ENCODE measurements around the gene CERS6. TPM values are rescaled to one million over a fixed set of nuclear protein-coding genes. Genes with fewer than 3 reads are reported as not detected.

The CERS6 gene
- total RNA-seq, 2 donors from 2014 or later = 13.7 to 15.8 TPM

- Histone ChIP-seq H3K36me3 (no peaks in the 10 kb centered on the region), H3K4me3 (no peak overlapping the region), H3K4me1 (ENCODE audit: control insufficient read depth in 1 of 2, low read depth in 2 of 2) (no peaks in the 10 kb centered on the region), H3K27ac (no peak overlapping the region), H3K27me3 (replicated peaks; ENCODE audit: insufficient read depth) (no peaks in the 10 kb centered on the region), H3K9me3 (no peaks in the 10 kb centered on the region)
- no peak for TF ChIP-seq CTCF (IDR thresholded peaks at IDR 0.05)
- ATAC-seq (ENCODE audit: insufficient number of reproducible peaks, low FRiP score, low read depth) (no peak), DNase-seq (ENCODE audit: low spot score) (no peak)
These were observed 288.8 kb downstream of the CERS6 start for GRCh38 chr2:168744844-168745243.

- H3K27ac ChIP-seq = no peak overlapping the region
- no peak overlapping the region for H3K4me3 ChIP-seq
- H3K27me3 ChIP-seq (replicated peaks; ENCODE audit: insufficient read depth) = no peaks in the 10 kb centered on the region
- H3K4me1 ChIP-seq (ENCODE audit: control insufficient read depth in 1 of 2, low read depth in 2 of 2) = no peaks in the 10 kb centered on the region
- ATAC-seq (ENCODE audit: insufficient number of reproducible peaks, low FRiP score, low read depth) (no peak), DNase-seq (ENCODE audit: low spot score) (no peak)
- TF ChIP-seq CTCF (IDR thresholded peaks at IDR 0.05) = no peak
- H3K36me3 ChIP-seq = no peaks in the 10 kb centered on the region
- no peaks in the 10 kb centered on the region for H3K9me3 ChIP-seq
These were observed 292.4 kb downstream of the CERS6 start for GRCh38 chr2:168748461-168748860.

- DNase-seq (ENCODE audit: low spot score) (no peak), ATAC-seq (ENCODE audit: insufficient number of reproducible peaks, low FRiP score, low read depth) (no peak)
- Histone ChIP-seq H3K9me3 (no peaks in the 10 kb centered on the region), H3K4me3 (no peak overlapping the region), H3K27me3 (replicated peaks; ENCODE audit: insufficient read depth) (no peaks in the 10 kb centered on the region), H3K4me1 (ENCODE audit: control insufficient read depth in 1 of 2, low read depth in 2 of 2) (no peaks in the 10 kb centered on the region), H3K36me3 (no peaks in the 10 kb centered on the region), H3K27ac (no peak overlapping the region)
- TF ChIP-seq CTCF (IDR thresholded peaks at IDR 0.05) = no peak
These were observed 293.2 kb downstream of the CERS6 start for GRCh38 chr2:168749297-168749696.

- no peak for TF ChIP-seq CTCF (IDR thresholded peaks at IDR 0.05)
- H3K4me3 ChIP-seq = no peak overlapping the region
- no peaks in the 10 kb centered on the region for H3K9me3 ChIP-seq
- H3K4me1 ChIP-seq (ENCODE audit: control insufficient read depth in 1 of 2, low read depth in 2 of 2) = no peaks in the 10 kb centered on the region
- DNase-seq (ENCODE audit: low spot score) (no peak), ATAC-seq (ENCODE audit: insufficient number of reproducible peaks, low FRiP score, low read depth) (no peak)
- H3K36me3 ChIP-seq = no peaks in the 10 kb centered on the region
- H3K27ac ChIP-seq = no peak overlapping the region
- no peaks in the 10 kb centered on the region for H3K27me3 ChIP-seq (replicated peaks; ENCODE audit: insufficient read depth)
These were observed 295.1 kb downstream of the CERS6 start for GRCh38 chr2:168751104-168751740.

- ATAC-seq (ENCODE audit: insufficient number of reproducible peaks, low FRiP score, low read depth) = no peak
- Histone ChIP-seq H3K27ac (no peak overlapping the region), H3K9me3 (no peaks in the 10 kb centered on the region), H3K27me3 (replicated peaks; ENCODE audit: insufficient read depth) (no peaks in the 10 kb centered on the region), H3K36me3 (no peaks in the 10 kb centered on the region), H3K4me1 (ENCODE audit: control insufficient read depth in 1 of 2, low read depth in 2 of 2) (peaks cover 0 to 5% of the 10 kb centered on the region in 2 donors), H3K4me3 (no peak overlapping the region)
- DNase-seq (ENCODE audit: low spot score) = no peak
- TF ChIP-seq CTCF (IDR thresholded peaks at IDR 0.05) = no peak
These were observed 296.3 kb downstream of the CERS6 start for GRCh38 chr2:168752361-168752760.
